ENCODE results near the gene CCL7.

GRCh38 chr17:34318474-34318873 is 48.5 kb downstream of the CCL7 start:
- TF ChIP-seq CTCF (IDR thresholded peaks at IDR 0.05; ENCODE audit: low read length): peak; percentile 40; the same call in 1 of the 2 replicates
- TF ChIP-seq EZH2 (IDR thresholded peaks at IDR 0.05; ENCODE audit: borderline replicate concordance, low read length): no peak
